HFFc6 (cell line): ENCODE data around the gene MITF. TPM values are rescaled to one million over a fixed set of nuclear protein-coding genes. Genes with fewer than 3 reads are reported as not detected.

ENCODE experiments used
- DNase-seq: peaks from one replicate; pipeline ENCODE4 v3.0.0-alpha.2; 2018
- H3K27ac Mint-ChIP-seq: 2 replicates; pipeline ENCODE4 v1.8.0; 2020; ENCODE audit warnings: mild to moderate bottlenecking, mixed read lengths
- H3K27me3 Mint-ChIP-seq: 2 replicates; pipeline ENCODE4 v1.8.0; 2021; ENCODE audit warnings: mild to moderate bottlenecking, moderate library complexity, mixed read lengths; ENCODE audit not compliant: insufficient read depth
- H3K36me3 Mint-ChIP-seq: 2 replicates; pipeline ENCODE4 v1.8.0; 2021; ENCODE audit warnings: low read depth, mixed read lengths
- H3K4me1 Mint-ChIP-seq: 2 replicates; pipeline ENCODE4 v1.8.0; 2020; ENCODE audit warnings: low read depth, mixed read lengths
- H3K4me3 Mint-ChIP-seq: 2 replicates; pipeline ENCODE4 v1.8.0; 2020; ENCODE audit warnings: mild to moderate bottlenecking, moderate library complexity, mixed read lengths
- H3K9me3 Mint-ChIP-seq: 2 replicates; pipeline ENCODE4 v1.8.0; 2020; ENCODE audit warnings: mild to moderate bottlenecking, mixed read lengths
- total RNA-seq, 6 experiments: library from RNA; stranded (reverse); fragmentation: NEBNext Ultra II Directional; extraction: Animal tissue kit (Norgen Biotek cat#: 25700); gene quantifications; 2 replicates in 1 of 6; 3 replicates in 5 of 6; pipeline ENCODE4 v1.2.3, GENCODE V29; 2021
- TF ChIP-seq, protein P1 (sequence below): fragments of 200-600 bp; sonication (generic); IDR thresholded peaks from 2 replicates; pipeline ENCODE4 v1.5.0; 2021; ENCODE audit warnings: antibody characterized with exemption, mild to moderate bottlenecking

Gene MITF
- total RNA-seq, 6 experiments from 2014 or later = 23.3 to 38.2 (median 25.7) TPM

DNA sequence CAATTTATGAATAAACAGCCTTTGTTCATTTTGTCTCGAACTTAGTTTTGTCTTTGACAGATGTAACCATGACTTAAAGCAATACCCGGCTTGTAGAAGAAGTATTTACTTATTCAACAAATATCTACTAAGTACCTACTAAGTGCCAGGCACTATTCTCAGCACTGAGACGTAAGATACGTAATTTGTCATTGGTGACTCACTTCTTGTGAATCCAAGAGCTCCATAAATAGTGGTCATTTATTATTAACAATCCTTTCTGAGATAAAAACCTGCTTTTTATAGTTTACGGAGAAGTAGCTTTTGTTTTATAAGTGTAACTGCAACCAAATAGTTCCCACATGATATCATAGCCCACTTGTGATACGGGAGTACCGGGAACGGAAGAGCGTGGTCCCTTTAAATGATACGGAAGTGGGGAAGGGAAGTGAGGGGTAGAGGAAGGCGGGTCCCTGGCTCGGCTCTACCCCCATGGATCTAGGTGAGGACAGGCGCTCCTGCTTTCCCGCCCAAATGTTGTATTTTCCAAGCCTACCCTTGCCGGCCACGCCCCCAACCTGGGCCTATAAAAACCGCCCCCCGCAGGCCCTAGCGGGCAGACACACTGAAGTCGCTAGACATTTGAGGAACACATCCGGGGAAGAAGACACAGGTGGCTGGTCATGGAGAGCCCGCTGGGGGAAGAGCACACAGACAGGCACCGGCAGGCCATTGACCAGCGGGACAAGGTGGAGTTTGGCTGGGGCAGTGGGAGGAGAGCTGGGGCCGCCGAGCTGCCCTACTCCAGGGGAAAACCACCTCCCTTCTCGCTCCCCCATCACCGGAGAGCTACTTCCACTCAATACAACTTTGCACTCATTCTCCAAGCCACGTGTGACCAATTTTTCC is 260.1 kb downstream of the MITF start, which contains the start of gene SAMMSON:
SAMMSON (plus strand) TSS at position 594 of the 888 bp plus-strand sequence.
- peak; percentile 26 for DNase-seq
- no peaks in the 10 kb centered on the region; the same call in 1 of the 2 replicates for H3K27me3 Mint-ChIP-seq
- peak within 1 kb of the TSS; percentile 73 for H3K27ac Mint-ChIP-seq
- no peaks in the 10 kb centered on the region for H3K9me3 Mint-ChIP-seq
- no peaks in the 10 kb centered on the region for H3K36me3 Mint-ChIP-seq
- H3K4me1 Mint-ChIP-seq = peaks cover 19% of the 10 kb centered on the region
- peak within 1 kb of the TSS; percentile 84 for H3K4me3 Mint-ChIP-seq
- TF ChIP-seq, protein P1, sequence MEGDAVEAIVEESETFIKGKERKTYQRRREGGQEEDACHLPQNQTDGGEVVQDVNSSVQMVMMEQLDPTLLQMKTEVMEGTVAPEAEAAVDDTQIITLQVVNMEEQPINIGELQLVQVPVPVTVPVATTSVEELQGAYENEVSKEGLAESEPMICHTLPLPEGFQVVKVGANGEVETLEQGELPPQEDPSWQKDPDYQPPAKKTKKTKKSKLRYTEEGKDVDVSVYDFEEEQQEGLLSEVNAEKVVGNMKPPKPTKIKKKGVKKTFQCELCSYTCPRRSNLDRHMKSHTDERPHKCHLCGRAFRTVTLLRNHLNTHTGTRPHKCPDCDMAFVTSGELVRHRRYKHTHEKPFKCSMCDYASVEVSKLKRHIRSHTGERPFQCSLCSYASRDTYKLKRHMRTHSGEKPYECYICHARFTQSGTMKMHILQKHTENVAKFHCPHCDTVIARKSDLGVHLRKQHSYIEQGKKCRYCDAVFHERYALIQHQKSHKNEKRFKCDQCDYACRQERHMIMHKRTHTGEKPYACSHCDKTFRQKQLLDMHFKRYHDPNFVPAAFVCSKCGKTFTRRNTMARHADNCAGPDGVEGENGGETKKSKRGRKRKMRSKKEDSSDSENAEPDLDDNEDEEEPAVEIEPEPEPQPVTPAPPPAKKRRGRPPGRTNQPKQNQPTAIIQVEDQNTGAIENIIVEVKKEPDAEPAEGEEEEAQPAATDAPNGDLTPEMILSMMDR = no peak

DNA sequence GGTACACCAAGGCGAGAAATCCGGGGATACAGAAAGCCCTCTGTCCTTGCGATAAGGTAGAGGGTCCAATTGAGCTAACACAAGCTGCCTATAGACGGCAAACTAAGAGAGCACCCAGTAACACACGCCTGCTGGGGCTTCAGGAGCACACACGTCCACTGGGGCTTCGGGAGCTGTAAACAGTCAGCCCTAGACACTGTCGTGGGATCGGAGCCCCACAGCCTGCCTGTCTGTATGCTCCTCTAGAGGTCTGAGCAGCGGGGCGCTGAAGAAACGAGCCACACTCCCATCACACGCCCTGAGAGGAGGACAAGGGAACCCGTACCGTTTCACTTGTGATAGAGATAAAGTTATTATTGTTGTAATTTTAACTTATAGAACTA is 260.8 kb downstream of the MITF start:
- Mint-ChIP-seq H3K4me1 (peaks cover 19% of the 10 kb centered on the region), H3K4me3 (peak overlapping the region; percentile 84; the same call in 1 of the 2 replicates), H3K27me3 (no peaks in the 10 kb centered on the region; the same call in 1 of the 2 replicates), H3K9me3 (no peaks in the 10 kb centered on the region), H3K36me3 (no peaks in the 10 kb centered on the region), H3K27ac (no peak overlapping the region)
- TF ChIP-seq, protein P1 = no peak
- no peak for DNase-seq

- TF ChIP-seq, protein P1 = no peak
- Mint-ChIP-seq H3K27me3 (peaks cover 2% of the 10 kb centered on the region), H3K4me1 (peaks cover 19% of the 10 kb centered on the region), H3K36me3 (no peaks in the 10 kb centered on the region), H3K9me3 (no peaks in the 10 kb centered on the region), H3K4me3 (no peak overlapping the region), H3K27ac (no peak overlapping the region)
- no peak for DNase-seq
Observed at GRCh38 chr3:70000563-70001081, 261.4 kb downstream of the MITF start.

DNA sequence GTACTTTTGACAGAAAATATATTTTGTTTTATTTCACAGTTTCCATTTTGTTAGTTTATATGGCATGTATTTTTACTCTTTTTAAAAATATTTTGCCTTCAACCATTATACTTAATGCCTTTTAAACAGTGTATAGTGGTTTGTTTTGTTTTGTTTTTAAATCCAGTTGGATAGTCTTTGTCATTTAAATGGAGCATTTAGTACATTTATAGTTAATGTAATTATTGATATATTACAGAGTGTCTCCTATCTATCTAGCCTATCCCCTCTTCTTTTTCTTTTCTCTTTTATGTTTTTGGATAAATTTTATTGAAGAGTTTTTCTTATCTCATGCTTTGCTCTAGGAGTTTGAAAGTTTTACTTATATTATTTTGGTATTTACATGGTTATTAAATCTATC is 263.9 kb downstream of the MITF start:
- H3K9me3 Mint-ChIP-seq = no peaks in the 10 kb centered on the region
- TF ChIP-seq, protein P1 = no peak
- no peaks in the 10 kb centered on the region for H3K36me3 Mint-ChIP-seq
- no peak overlapping the region for H3K27ac Mint-ChIP-seq
- DNase-seq = no peak
- peaks cover 19% of the 10 kb centered on the region for H3K4me1 Mint-ChIP-seq
- no peak overlapping the region for H3K4me3 Mint-ChIP-seq
- peaks cover 2% of the 10 kb centered on the region; the same call in 1 of the 2 replicates for H3K27me3 Mint-ChIP-seq

DNA sequence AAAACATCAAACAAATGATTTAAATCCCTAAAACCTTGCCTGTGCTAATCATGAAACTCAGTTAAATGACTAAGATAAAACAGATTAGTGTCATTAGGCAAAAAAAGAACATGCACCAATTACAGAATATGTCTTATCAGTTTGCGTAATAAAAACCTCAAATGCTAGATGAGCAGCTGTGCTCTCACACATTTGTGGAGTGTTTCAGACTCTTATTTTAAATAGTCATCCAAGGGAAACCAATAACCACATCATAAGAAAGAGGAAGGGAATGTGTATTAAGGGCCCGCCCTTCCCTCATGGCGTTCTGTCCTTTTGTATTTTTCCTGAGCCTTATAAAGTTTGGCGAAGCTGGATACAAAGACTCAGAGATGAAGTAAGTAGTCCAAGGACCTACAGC is 266.8 kb downstream of the MITF start:
- Mint-ChIP-seq H3K27me3 (peaks cover 2% of the 10 kb centered on the region; the same call in 1 of the 2 replicates), H3K4me3 (no peak overlapping the region), H3K9me3 (no peaks in the 10 kb centered on the region), H3K36me3 (no peaks in the 10 kb centered on the region), H3K4me1 (no peaks in the 10 kb centered on the region), H3K27ac (no peak overlapping the region)
- TF ChIP-seq, protein P1 = no peak
- no peak for DNase-seq
